DMS114 treated with DMSO at 0.1 percent for 48 hours (cell line): ENCODE measurements around the gene SH2D3C.
"Not testable (repeated sequence)": the region's sequence is repeated elsewhere in the genome, so short reads cannot be mapped to it uniquely, and the experiment has no call there.

Experiments used
- DNase-seq: peaks from one replicate; lab custom pipeline; 2025; ENCODE audit not compliant: unreplicated experiment; lab: John Stamatoyannopoulos, UW

The SH2D3C gene

DNA sequence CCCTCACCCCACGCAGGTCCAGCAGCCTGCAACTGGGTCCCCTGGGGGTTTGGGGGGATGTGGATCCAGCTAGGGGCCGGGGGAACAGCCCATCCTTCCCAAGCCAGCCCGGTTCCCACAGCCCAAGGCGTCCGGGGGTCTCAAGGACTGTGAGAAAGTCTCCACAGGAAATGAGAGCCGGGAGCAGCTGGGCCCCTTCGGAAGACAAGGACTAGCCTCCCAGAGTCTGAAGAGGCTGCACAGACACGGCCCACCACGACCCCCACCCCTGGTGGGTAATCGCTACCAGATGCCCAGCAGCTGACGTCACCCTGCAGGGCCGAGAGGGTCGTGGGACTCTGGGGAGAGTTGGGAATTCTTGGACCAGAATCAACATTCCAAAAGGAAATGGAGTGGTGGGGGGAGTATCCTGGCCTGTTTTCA lies 10.5 kb downstream of the SH2D3C start:
- no peak for DNase-seq

GRCh38 chr9:127767410-127767809 lies 11.1 kb downstream of the SH2D3C start:
- no peak for DNase-seq

DNA sequence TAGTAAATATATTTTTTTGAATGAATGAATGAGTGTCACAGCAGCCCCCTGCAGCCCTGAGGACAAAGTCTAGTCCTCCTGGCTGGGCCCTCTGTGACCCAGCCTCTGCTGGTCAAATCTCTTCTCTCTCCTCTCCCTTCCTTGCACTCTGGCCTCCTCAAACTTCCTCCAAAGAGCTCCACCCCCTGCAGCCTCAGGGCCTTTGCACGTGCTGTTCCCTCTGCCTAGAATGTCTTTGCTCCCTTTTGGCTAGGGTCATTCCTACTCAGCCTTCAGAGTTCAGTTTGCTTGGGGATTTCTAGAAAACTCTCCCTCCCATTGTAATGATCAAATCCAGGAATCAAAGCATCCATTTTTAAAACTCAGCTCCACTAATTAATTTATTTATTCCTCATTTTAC lies 13.0 kb downstream of the SH2D3C start:
- no peak for DNase-seq

DNA sequence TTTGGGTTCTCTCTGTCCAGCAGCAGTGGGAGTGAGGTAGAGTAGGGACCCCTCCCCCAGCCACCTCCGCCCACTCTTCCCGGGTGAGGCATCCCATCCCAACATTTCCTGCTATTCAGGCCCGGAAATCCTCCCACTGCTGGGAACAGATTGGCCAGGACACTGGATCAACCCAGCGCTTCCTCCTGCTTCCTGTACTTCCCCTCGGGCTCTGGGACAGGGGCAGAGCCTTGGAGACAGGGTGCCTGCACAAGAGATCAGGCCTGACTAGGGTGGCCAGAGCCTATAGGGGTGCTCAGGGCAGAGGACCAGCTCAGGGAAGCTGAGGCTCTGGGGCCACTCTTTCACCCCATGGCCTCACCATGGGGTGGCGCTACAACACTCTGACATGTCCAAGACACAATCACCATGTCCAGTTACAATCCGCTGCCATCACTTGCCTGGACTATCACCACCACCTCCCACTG lies 14.5 kb downstream of the SH2D3C start:
- DNase-seq: no peak

DNA sequence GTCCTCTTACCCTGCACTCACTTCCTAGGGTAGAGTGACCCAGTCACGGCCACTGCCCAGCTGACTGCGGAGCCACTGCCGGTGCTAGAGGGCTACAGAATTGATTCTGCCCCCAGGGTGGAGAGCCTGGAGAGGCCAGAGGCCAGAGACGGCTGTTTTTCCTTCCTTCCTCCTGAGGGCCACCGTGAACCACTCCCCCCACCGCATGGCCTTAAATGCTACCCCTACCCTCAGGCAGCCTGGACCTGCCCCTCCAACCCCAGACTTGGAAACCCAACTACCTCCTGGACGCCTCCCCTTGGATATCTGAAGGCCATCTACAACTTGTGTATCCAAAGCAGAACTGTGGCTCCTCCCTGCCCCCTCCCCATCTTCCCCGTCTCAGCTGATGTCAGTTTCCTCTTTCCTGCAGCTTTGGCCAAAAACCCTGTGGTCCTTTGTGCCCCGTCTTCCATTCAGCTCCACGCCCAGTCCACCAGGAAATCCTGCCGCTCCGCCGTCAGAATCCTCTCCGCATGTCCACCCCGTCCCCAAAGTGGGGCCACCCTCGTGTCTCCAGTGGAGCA lies 16.3 kb downstream of the SH2D3C start:
- DNase-seq: no peak

DNA sequence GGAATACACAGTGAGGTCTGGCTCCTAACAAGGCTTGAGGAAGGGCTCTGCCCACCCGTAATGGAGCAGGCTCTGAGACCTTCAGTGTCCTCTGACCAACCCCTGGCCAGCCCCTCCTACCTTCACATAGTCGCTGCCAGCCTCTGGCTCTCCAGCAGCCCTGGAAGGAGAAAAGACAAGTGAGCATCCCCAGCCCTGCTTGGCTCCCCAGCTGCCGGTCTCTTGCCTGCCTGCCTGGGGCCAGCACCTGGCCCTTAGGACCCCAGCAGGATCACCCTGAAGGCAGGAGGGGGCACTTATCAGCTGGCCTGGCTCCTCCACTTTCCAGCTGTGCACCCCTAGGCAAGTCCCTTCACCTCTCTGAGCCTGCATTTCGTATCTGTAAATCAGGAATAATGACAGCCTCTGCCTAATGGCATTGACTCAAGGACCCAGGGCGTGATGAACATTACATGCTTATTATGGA lies 16.9 kb downstream of the SH2D3C start:
- no peak for DNase-seq

DNA sequence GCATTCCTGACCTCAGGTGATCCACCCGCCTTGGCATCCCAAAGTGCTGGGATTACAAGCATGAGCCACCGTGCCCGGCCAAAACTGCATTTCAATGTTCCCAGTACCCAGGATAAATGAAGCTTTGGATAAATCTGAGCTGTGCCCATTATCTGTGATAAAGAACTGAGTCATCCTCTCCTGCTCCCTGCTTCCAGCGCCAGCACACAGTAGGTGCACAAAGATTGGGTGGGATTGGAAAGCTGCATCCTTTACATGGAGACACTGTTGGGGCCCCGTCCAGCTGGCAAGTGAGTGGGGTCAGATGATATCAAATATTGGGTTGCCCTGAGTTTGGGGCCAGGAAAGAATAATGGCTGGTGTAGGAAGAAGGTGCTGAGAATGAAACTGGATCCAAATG lies 17.4 kb downstream of the SH2D3C start:
- DNase-seq: no peak

- no peak for DNase-seq
Observed at GRCh38 chr9:127758843-127759242, 19.6 kb downstream of the SH2D3C start.

DNA sequence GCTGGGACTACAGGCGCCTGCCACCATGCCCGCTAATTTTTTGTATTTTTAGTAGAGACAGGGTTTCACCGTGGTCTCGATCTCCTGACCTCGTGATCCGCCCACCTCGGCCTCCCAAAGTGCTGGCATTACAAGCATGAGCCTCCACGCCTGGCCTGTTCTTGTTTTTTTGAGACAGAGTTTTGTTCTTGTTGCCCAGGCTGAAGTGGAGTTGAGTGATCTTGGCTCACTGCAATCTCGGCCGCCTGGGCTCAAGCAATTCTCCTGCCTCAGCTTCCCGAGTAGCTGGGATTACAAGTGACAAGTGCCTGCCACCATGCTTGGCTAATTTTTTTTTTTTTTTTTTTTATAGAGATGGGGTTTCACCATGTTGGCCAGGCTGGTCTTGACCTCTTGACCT lies 21.7 kb downstream of the SH2D3C start:
- not testable (repeated sequence) for DNase-seq

DNA sequence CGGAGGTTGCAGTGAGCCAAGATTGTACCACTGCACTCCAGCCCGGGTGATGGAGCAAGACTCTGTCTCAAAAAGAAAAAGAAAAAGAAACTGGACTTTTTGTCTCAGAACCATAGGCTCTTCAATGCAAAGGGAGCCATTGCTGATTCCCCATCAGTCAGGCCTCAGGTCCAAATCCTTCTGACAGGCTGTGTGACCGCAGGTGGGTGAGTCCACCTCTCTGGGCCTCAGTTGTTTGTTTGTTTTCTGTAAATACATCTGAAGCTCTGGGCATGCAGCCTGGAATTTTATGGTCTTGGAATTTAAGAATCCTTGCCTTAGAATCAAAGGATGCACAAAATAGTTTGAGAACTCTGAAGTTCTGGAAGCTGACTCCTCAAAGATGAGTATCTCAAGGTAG lies 22.2 kb downstream of the SH2D3C start:
- DNase-seq: no peak

- DNase-seq: no peak
Observed at GRCh38 chr9:127755061-127756060, 23.1 kb downstream of the SH2D3C start.

DNA sequence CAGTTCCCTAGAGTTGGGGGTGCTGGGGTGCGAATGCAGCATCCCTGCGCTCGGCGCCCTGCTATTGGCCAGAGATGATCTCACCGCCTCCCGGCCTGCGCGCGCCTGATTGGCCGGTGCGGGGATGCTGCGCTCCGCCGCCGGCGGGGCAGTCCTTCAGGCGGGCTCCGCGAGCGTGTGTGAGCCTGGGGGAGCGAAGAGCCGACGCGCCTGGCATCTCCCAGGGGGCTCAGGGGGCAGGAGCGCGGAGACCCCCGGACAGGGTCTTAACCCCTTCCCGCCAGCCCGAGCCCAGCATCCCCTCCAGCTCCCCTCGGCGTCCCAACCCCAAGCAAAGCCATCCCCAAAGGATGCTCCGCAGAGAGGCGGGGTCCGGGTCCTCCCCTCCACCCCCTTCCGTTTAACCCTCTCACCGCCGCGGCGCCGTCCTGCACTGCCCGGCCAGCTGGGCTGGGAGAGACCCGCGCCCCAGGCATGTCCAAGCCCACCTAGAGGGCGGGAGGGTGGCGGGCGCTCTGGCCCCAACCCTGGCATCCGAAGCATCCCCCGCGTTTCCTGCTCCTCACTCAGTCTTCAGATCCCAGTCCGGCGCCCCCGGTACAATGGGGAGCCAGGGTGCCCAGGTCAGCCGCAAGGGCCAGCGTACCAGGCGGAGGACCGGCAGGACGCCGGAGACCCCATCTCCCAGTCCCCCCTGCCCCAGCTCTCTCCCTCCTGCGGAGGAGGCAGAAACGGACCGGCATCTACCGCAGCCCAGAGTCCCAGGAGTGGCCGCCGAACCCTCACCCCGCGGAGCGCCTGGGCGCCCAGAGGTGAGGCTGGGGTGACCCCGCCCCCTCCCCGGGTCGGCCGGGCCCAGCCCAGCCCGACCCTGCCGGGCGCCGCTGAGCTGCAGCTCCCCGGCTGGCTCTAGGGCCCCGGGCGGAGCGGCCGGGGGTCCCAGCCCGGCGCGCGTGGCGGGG lies 24.1 kb downstream of the SH2D3C start:
- peak; percentile 14 for DNase-seq

DNA sequence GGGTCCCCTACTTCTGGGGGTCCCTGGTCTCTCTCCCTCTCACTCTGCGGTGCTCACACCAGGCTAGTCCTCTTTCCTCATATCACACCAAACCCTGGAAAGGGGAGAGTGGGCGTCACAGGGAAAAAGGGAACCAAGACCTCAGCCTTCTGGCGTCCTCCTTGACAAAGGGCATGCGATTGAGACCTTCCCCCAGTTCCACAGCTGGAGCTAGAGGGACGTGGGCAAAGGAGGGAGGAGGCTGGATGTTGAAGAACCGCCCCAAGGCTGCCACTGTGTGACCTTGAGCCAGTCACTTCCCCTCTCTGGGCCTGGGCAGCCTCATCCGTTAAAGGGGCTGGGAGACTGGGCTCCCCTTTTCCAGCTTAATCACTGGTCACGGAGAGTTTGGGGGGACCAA lies 24.8 kb downstream of the SH2D3C start:
- no peak for DNase-seq

DNA sequence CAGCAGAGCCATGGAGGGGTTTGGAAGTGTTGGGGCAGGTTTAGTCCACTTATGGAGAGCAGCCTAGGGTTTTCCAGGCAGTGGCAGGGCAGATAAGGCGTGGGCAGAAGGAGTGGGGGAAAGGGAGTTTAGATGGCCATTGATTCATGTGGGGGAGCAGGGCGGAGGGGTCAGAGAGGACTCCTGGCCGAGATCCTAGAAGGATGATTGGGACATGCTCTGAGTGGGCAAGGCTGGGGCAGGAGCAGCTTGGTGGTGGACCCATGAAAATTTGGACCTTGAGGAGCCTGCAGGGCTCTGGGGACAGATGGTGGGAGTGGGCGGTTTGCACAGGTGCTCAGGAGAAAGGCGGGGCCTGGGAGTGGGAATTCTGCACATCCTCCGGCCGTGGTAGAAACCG lies 25.3 kb downstream of the SH2D3C start:
- DNase-seq: no peak

DNA sequence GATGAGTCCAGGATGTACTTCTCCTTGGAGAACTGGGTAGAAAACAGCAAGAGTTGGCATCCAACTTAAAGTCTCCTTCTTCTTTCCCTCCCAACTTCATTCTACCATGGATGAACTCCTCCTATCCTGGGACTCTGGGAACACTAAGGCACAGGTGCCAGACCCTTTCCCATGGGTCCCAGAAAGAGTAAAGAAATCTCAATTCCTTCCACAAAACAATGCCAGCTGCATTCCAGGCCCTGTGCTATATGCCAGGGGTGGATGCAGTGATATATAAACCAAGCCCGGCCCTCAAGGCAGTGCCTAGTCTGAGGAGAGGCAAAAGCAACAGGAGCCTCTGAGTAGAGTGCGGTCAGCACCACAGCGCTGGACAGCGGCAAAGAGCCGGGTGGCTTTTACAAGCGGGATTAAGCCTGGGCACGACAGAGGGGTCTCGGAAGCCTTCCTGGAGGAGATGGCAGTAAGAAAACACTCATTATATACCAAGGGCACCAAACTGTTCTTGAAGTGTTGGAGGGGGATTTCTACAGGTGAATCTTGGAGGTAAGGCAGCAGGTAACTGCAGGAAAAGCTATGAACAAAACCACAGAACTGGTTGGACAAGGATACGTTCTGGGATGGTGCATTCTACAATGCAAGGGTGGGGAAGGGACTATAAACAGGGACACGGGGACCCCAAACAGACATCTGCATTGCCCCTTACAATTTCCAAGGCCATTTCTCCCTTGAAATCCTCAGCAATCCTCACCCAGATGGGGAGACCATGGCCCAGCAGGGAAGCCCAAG lies 27.0 kb downstream of the SH2D3C start:
- DNase-seq: no peak

DNA sequence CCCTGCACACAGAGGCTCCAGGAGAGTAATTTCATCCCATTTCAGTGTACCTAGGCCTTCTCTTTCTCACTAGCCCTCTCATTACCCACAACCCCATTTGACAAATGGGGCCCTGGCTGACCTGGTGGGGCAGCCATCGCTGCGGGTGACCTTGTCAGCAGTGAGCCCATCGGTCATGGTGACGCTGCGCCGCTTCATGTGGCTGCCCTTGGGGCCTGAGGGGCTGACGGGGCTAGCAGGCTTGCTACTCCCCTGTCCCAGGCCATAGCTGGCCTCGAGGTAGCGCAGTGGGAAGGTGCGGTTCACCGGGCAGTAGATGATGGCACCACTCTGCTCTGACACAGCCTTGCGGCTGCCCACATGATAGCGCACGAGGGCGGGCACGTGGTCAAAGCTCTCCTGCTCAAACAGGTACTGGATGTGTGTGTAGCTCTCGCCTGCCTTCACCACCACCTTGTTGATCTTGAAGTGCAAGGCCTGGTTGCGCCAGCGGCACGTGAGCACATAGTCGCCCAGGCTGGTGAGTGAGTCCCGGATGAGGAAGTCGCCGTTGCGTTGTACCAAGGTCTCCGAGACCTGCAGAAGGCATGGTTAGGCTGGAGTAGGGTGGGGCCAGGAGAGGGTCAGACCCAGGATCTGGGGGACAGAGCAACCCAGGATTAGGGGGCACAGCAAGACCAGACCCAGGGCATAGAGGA lies 29.2 kb downstream of the SH2D3C start:
- DNase-seq: no peak

- no peak for DNase-seq
Observed at GRCh38 chr9:127746959-127747569, 31.4 kb downstream of the SH2D3C start.

DNA sequence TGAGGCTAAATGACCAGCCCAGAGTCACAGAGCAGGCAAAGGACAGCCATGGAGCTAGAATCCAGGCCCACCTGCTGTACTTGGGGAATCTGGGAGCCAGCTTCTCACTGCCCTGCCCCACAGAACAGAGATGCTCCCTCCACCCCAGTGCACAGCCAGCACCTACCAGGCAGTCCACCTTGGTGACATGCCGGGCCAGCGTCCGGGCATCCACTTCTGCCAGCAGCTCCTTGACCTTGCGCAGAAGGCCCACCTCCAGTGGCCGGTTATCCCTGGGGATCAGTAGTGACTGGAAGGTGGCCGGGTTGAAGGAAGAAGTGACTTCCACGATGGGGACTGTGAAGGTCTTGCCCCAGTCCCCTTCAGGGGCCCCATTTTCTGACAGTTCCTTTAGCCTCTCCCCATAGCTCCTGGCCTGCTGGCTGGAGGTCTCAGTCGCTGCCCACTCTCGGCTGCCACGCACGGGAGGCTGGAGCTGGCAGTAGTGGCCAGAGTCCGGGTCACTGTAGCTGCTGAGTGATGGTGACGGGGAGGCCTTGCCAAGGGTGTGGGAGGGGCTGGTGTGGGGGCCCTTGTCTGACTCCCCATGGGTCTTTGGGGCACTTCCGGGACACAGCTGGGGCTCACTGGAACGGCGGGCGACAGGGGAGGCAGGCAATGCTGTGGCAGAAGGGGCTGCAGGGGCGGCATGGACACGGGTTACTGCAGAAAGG lies 33.9 kb downstream of the SH2D3C start:
- no peak for DNase-seq
